BJ (cell line): Measurements from ENCODE around the gene CAMK2B. TPM values are rescaled to one million over a fixed set of nuclear protein-coding genes. Genes with fewer than 3 reads are reported as not detected.

Source experiments
- CTCF ChIA-PET: fragments of 350-600 bp; formaldehyde crosslinking; extraction: SDS; loops from one replicate; lab custom pipeline; 2021; ENCODE audit warnings: antibody characterized with exemption, inconsistent platforms; lab: Yijun Ruan, JAX
- POLR2A ChIA-PET: fragments of 300-600 bp; sonication (Branson Sonifier 250); formaldehyde crosslinking; extraction: SDS; loops from one replicate; lab custom pipeline; 2021; ENCODE audit warnings: antibody characterized with exemption; lab: Charles Lee
- DNase-seq: peaks from one replicate; pipeline ENCODE4 v3.0.0-alpha.2; 2011; ENCODE audit warnings: low read depth
- H3K27me3 ChIP-seq: 2 replicates; pipeline ENCODE4 v1.6.0; 2011; ENCODE audit warnings: low read length; ENCODE audit not compliant: control insufficient read depth, insufficient read depth
- H3K36me3 ChIP-seq: 2 replicates; pipeline ENCODE4 v1.5.1; 2011; ENCODE audit warnings: low read length; ENCODE audit not compliant: control insufficient read depth, insufficient read depth
- H3K4me3 ChIP-seq: 2 replicates; pipeline ENCODE4 v1.5.1; 2011; ENCODE audit warnings: low read depth, mild to moderate bottlenecking, control low read depth, low read length
- CTCF ChIP-seq: IDR thresholded peaks from 2 replicates; pipeline ENCODE4 v1.5.1; 2011; ENCODE audit warnings: low read depth, mild to moderate bottlenecking, control low read depth, inconsistent platforms, low read length, moderate library complexity; ENCODE audit not compliant: insufficient read depth
- polyA plus RNA-seq: library from polyadenylated mRNA; depleted of rRNA; stranded (reverse); fragments of >200 nt; gene quantifications from 2 replicates; pipeline ENCODE4 v1.2.3, GENCODE V29; 2011

Gene CAMK2B
- polyA plus RNA-seq, 1 experiment: 0.10 TPM

GRCh38 chr7:44269417-44269816 is 56.0 kb downstream of the CAMK2B start:
- peaks cover 26% of the 10 kb centered on the region for H3K27me3 ChIP-seq
- DNase-seq: no peak
- H3K4me3 ChIP-seq: no peak overlapping the region
- POLR2A ChIA-PET: no interaction called here
- CTCF ChIA-PET: no interaction called here
- no peak for TF ChIP-seq CTCF
- no peaks in the 10 kb centered on the region for H3K36me3 ChIP-seq

- TF ChIP-seq CTCF: no peak
- DNase-seq: no peak
- CTCF ChIA-PET: no interaction called here
- Histone ChIP-seq H3K36me3 (no peaks in the 10 kb centered on the region), H3K4me3 (no peak overlapping the region), H3K27me3 (peaks cover 33% of the 10 kb centered on the region)
- POLR2A ChIA-PET: no interaction called here
These were observed 56.7 kb downstream of the CAMK2B start for GRCh38 chr7:44268671-44269070.

GRCh38 chr7:44267719-44268421 is 57.5 kb downstream of the CAMK2B start:
- ChIA-PET POLR2A (no interaction called here), CTCF (interaction anchor here (1.2 kb wide), 1 partner anchor 21 kb away, joined by 3 read pairs; no protein-coding TSS in a partner anchor)
- H3K36me3 ChIP-seq: no peaks in the 10 kb centered on the region
- peaks cover 34% of the 10 kb centered on the region for H3K27me3 ChIP-seq
- no peak overlapping the region for H3K4me3 ChIP-seq
- TF ChIP-seq CTCF: no peak
- no peak for DNase-seq

GRCh38 chr7:44267178-44267577 is 58.2 kb downstream of the CAMK2B start:
- CTCF ChIA-PET: interaction anchor here (1.2 kb wide), 1 partner anchor 21 kb away, joined by 3 read pairs; no protein-coding TSS in a partner anchor
- H3K27me3 ChIP-seq: peaks cover 35% of the 10 kb centered on the region
- no peak overlapping the region for H3K4me3 ChIP-seq
- no peak for DNase-seq
- H3K36me3 ChIP-seq: no peaks in the 10 kb centered on the region
- POLR2A ChIA-PET: no interaction called here
- no peak for TF ChIP-seq CTCF

- ChIA-PET CTCF (no interaction called here), POLR2A (no interaction called here)
- Histone ChIP-seq H3K27me3 (peaks cover 35% of the 10 kb centered on the region), H3K36me3 (no peaks in the 10 kb centered on the region), H3K4me3 (no peak overlapping the region)
- no peak for TF ChIP-seq CTCF
- DNase-seq: no peak
These were observed 58.9 kb downstream of the CAMK2B start for GRCh38 chr7:44266526-44266925.
